H1 (cell line): Measurements from ENCODE around the gene FIP1L1. TPM values are rescaled to one million over a fixed set of nuclear protein-coding genes. Genes with fewer than 3 reads are reported as not detected.

ENCODE experiments used
- MAFK ChIP-seq: IDR thresholded peaks from 2 replicates; pipeline ENCODE4 v1.6.1; 2012; ENCODE audit warnings: low read depth, mild to moderate bottlenecking, improper control_type of control experiment, low read length
- SIX5 ChIP-seq: IDR thresholded peaks from 2 replicates; pipeline ENCODE4 v1.6.1; 2011; ENCODE audit warnings: mild to moderate bottlenecking, low read depth, low read length
- TBP ChIP-seq: IDR thresholded peaks from 2 replicates; pipeline ENCODE4 v1.6.1; 2011; ENCODE audit warnings: low read depth, low read length, improper control_type of control experiment
- polyA plus RNA-seq, 7 experiments: library from polyadenylated mRNA; depleted of rRNA in 3 of 7; stranded (reverse) in 5 of 7; unstranded in 2 of 7; fragments of >200 nt in 5 of 7; fragments of 200-250 nt in 2 of 7; gene quantifications; 1 replicate in 5 of 7; 2 replicates in 1 of 7; 4 replicates in 1 of 7; pipeline versions ENCODE4 v1.2.1 to v1.2.3, GENCODE V29; 2011 to 2013; ENCODE audit warnings: missing spikeins in 2 of 7, mixed read lengths in 2 of 7
- total RNA-seq: library from RNA; stranded (reverse); fragmentation: NEBNext Ultra II Directional; extraction: Animal tissue kit (Norgen Biotek cat#: 25700); gene quantifications from 2 replicates; pipeline ENCODE4 v1.2.1, GENCODE V29; 2021
- TF ChIP-seq, protein P1 (sequence below): IDR thresholded peaks from 2 replicates; pipeline ENCODE4 v1.6.1; 2012; ENCODE audit warnings: low read length, inconsistent platforms
- TF ChIP-seq, protein P2 (sequence below): fragments of 300-600 bp; sonication (generic); IDR thresholded peaks from 2 replicates; pipeline ENCODE4 v1.7.1; 2012; ENCODE audit warnings: low read length, moderate library complexity, mild to moderate bottlenecking, inconsistent platforms; ENCODE audit not compliant: insufficient replicate concordance

FIP1L1 gene
- total and polyA plus RNA-seq, 2 of the 8 experiments (the other 6 are each of a cell fraction or from before 2014, with no cell fraction given) = 19.5 to 53.7 TPM

DNA sequence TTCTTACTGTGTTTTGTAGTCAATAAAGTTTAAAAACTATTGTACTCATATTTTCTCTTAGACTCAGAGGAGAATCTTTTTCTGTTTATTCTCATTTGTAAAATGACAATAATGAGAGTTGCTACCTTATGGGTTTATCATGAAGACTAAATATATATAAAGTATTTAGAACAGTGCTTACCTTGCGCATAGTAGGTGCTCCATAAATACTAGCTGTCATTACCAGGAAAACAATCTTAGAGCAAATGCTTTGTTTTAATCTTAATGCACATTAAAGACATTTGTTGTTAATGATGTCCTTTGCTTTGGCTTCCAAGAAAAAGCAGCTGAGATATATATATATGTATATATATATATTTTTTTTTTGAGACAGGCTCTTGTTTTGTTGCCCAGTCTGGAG, 44.9 kb downstream of the FIP1L1 start (continued):
- TF ChIP-seq, protein P1, sequence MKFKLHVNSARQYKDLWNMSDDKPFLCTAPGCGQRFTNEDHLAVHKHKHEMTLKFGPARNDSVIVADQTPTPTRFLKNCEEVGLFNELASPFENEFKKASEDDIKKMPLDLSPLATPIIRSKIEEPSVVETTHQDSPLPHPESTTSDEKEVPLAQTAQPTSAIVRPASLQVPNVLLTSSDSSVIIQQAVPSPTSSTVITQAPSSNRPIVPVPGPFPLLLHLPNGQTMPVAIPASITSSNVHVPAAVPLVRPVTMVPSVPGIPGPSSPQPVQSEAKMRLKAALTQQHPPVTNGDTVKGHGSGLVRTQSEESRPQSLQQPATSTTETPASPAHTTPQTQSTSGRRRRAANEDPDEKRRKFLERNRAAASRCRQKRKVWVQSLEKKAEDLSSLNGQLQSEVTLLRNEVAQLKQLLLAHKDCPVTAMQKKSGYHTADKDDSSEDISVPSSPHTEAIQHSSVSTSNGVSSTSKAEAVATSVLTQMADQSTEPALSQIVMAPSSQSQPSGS = no peak
- no peak for TF ChIP-seq TBP
- TF ChIP-seq, protein P2, sequence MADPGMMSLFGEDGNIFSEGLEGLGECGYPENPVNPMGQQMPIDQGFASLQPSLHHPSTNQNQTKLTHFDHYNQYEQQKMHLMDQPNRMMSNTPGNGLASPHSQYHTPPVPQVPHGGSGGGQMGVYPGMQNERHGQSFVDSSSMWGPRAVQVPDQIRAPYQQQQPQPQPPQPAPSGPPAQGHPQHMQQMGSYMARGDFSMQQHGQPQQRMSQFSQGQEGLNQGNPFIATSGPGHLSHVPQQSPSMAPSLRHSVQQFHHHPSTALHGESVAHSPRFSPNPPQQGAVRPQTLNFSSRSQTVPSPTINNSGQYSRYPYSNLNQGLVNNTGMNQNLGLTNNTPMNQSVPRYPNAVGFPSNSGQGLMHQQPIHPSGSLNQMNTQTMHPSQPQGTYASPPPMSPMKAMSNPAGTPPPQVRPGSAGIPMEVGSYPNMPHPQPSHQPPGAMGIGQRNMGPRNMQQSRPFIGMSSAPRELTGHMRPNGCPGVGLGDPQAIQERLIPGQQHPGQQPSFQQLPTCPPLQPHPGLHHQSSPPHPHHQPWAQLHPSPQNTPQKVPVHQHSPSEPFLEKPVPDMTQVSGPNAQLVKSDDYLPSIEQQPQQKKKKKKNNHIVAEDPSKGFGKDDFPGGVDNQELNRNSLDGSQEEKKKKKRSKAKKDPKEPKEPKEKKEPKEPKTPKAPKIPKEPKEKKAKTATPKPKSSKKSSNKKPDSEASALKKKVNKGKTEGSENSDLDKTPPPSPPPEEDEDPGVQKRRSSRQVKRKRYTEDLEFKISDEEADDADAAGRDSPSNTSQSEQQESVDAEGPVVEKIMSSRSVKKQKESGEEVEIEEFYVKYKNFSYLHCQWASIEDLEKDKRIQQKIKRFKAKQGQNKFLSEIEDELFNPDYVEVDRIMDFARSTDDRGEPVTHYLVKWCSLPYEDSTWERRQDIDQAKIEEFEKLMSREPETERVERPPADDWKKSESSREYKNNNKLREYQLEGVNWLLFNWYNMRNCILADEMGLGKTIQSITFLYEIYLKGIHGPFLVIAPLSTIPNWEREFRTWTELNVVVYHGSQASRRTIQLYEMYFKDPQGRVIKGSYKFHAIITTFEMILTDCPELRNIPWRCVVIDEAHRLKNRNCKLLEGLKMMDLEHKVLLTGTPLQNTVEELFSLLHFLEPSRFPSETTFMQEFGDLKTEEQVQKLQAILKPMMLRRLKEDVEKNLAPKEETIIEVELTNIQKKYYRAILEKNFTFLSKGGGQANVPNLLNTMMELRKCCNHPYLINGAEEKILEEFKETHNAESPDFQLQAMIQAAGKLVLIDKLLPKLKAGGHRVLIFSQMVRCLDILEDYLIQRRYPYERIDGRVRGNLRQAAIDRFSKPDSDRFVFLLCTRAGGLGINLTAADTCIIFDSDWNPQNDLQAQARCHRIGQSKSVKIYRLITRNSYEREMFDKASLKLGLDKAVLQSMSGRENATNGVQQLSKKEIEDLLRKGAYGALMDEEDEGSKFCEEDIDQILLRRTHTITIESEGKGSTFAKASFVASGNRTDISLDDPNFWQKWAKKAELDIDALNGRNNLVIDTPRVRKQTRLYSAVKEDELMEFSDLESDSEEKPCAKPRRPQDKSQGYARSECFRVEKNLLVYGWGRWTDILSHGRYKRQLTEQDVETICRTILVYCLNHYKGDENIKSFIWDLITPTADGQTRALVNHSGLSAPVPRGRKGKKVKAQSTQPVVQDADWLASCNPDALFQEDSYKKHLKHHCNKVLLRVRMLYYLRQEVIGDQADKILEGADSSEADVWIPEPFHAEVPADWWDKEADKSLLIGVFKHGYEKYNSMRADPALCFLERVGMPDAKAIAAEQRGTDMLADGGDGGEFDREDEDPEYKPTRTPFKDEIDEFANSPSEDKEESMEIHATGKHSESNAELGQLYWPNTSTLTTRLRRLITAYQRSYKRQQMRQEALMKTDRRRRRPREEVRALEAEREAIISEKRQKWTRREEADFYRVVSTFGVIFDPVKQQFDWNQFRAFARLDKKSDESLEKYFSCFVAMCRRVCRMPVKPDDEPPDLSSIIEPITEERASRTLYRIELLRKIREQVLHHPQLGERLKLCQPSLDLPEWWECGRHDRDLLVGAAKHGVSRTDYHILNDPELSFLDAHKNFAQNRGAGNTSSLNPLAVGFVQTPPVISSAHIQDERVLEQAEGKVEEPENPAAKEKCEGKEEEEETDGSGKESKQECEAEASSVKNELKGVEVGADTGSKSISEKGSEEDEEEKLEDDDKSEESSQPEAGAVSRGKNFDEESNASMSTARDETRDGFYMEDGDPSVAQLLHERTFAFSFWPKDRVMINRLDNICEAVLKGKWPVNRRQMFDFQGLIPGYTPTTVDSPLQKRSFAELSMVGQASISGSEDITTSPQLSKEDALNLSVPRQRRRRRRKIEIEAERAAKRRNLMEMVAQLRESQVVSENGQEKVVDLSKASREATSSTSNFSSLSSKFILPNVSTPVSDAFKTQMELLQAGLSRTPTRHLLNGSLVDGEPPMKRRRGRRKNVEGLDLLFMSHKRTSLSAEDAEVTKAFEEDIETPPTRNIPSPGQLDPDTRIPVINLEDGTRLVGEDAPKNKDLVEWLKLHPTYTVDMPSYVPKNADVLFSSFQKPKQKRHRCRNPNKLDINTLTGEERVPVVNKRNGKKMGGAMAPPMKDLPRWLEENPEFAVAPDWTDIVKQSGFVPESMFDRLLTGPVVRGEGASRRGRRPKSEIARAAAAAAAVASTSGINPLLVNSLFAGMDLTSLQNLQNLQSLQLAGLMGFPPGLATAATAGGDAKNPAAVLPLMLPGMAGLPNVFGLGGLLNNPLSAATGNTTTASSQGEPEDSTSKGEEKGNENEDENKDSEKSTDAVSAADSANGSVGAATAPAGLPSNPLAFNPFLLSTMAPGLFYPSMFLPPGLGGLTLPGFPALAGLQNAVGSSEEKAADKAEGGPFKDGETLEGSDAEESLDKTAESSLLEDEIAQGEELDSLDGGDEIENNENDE = no peak
- no peak for TF ChIP-seq MAFK
- no peak for TF ChIP-seq SIX5
